GM21825 (cell line): ENCODE results near the gene HPS1.

Experiments
- ATAC-seq: cut with Tn5 transposase; IDR thresholded peaks from one replicate; pipeline ENCODE4 v1.9.1; 2021; ENCODE audit warnings: mild to moderate bottlenecking, moderate library complexity; ENCODE audit not compliant: unreplicated experiment

HPS1 gene

GRCh38 chr10:98370831-98371820, 75.6 kb downstream of the HPS1 start:
- no peak for ATAC-seq

DNA sequence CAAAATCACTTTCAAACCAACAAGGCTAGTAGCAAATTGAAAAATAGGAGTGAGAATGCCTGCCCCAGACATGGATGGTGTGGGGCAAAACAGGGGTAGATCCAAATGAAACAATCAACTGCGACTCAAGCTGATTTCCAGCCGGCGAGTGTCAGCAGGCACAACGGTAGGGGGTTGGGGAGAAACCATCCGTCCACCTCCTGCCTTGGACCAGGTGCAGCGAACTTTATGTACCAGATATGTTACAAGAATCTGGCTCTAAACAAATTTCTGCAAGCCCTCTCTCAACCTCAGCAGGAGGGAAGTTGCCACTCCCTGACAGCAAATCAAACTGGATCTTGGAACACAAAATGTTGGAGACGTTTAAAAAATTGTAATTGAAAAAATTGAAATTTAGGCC, 76.9 kb downstream of the HPS1 start:
- no peak for ATAC-seq

DNA sequence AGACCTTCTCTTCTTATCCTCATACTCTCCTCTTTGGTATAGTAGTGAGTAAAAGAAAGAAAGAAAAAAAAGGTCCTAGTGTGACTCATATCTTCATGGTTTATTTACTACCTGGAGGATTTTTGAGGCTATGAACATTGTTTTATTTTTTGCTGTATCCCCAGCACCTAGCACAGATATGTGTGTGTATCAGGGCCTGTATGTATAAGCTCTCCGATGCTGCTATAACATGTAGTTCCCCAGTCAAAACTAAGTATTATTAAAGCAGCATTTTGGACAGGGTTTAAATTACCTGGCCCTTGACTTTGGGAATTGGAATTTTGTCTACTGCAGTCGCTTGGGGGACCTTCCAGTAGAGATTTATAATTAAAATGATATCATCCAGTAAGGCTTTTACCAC, 78.1 kb downstream of the HPS1 start:
- ATAC-seq = no peak

DNA sequence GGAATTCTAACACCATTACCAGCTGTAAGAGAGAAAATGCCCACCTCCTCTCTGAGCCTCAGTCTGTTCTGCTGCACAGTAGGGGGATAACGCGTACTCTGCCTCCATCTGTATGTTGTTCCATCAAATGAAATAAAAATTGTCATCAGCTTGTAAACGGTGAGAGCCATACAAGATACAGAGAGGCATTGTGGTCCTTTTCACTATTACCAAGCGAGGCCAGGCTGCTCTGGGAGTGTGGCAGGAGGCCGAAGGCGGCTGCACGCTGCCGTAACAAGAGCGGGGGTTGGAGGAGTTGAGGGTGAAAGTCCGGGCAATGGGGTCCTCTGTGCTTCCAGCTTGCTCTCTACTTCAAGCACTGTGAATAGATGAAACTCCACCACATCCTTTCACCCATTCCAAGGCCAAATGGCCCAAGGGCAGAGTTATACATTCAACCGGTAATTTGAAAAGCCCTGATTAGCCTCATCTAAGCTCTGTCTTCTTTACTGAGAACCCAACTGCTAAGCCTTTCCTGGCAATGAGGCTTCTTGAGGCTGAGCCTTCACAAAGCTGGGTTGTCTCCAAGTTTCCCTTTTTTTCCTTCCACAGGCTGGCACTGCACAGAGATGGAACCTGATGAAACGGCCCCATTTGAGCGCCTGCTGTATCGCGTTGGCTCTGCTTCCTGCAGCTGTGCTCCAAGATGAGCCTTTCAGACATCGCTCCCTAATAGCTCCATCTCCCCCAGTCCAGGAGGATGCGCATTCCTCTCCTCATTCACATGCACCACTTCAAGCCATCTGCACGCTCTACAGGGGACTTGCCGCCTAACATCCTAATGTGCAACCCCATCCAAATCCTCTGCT, 78.9 kb downstream of the HPS1 start:
- no peak for ATAC-seq
